HG02642 (cell line): ENCODE results near the gene ZNF593.

Experiments used
- ATAC-seq: cut with Tn5 transposase; IDR thresholded peaks from one replicate; pipeline ENCODE4 v1.9.1; 2021; ENCODE audit warnings: mild to moderate bottlenecking; ENCODE audit not compliant: unreplicated experiment, poor library complexity

The ZNF593 gene

GRCh38 chr1:26164861-26165842, 4.6 kb upstream of the ZNF593 start:
- no peak for ATAC-seq

- no peak for ATAC-seq
Observed at GRCh38 chr1:26166719-26167281, 2.9 kb upstream of the ZNF593 start.

GRCh38 chr1:26168410-26169197, 1.1 kb upstream of the ZNF593 start, which contains the start of gene C1orf232:
C1orf232 (minus strand) TSS chr1:26168963; CDS start chr1:26168499, 464 bp downstream.
- no peak for ATAC-seq

DNA sequence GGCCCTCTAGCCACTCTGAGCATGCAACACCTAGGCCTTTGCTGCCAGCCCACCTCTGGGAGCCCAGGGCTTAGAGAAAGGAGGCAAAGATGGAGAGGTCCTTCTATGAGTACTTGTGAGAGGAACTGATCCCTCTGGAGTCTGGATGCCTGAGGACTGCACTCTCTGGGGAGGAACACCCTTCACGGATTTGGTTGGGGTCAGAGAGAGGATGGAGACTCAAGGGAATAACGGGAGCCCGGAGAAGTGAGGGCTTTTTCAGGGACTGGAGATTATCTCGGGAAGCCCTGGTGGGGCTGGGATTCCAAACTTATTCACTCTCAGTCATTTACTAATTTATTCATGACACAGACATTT, 532 bp upstream of the ZNF593 start:
- no peak for ATAC-seq

DNA sequence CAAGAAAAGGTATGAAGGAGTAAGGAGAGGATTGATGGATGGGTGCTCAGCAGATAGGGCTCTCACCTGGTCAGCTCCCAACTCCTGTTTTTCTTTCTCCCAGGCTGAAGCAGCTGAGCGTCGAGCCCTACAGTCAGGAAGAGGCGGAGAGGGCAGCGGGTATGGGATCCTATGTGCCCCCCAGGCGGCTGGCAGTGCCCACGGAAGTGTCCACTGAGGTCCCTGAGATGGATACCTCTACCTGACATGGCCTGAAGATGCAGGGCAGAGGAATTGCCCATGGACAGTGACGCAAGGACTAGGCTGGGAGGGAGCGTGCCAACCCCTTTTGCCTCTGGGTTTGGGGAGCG, 739 bp downstream of the ZNF593 start:
- ATAC-seq = no peak

DNA sequence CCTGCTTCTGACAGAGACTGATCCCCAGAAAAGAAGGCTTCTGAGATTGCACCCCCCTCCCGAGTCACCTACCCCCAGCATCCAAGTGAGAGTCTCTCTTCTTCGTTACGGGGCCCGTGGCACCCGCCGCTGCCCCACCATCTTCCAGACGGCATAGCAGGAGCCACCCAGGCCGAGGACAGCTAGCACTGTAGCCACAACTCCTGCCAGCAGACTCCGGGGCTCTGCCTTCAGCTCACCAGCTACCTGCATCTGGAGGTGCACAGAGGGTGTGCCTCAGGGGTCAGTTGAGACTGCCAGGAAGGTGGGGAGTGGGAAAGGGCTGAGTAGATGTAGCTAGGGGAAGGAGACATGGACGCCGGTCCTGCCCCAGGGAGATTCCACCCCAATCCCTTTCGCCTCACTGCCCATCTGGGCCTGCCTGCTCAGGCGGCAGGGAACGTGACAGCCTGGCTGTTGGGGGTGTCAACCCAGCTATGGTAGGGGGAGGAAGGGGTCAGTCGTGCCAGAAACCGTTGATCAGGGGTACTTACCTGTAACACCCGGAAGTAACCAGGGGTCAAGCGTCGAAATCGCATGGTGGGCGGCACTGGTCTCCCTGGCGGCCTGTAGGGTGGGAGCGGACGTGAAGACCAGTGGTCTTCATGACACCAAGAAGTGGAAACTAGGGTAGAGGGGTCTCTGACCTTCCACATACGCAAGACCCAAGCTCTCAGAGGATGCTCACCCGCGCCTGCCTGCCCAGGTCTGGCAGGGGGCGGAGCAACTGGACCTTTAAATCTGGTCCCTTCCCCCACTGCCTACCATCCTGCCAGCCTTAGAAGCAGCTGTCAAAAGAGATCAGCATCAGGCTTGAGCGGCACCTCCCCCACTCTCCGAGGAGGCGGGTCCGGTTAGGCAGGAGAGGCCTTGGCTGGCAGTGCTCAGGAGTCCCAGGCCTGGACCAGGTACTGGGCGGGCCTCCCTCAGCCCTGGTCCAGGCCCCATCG, 1.7 kb downstream of the ZNF593 start, which contains the start of gene ZNF593OS:
Gene ZNF593OS (minus strand): TSS at position 749 of the 989 bp plus-strand sequence. CDS start 171 bp downstream, at position 578.
- no peak for ATAC-seq

GRCh38 chr1:26175346-26175745, 5.6 kb downstream of the ZNF593 start:
- no peak for ATAC-seq

DNA sequence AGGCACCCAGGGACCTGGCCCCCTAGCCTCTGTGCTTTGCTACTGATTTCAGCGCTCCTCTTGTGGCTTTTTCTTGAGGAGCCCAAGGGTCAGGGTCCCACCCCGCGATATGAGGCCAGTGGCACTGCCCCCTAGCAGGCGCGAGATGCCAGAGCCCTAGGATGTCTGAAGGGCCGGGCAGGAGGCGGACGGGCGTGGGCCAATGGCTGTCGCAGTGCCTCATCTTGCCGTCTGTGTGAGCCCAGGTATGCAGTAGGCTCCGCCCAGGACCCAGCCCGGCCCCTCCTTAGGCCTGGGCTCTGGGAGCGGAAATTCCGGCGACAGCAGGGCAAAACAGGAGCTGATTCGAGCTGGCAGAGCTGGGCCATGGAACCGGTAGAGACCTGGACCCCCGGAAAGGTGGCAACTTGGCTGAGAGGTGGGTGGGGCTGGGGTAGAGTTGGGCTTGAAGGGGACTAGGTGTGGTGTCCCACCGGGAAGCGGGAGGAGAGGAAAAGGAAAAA, 7.5 kb downstream of the ZNF593 start, which contains the start of gene CNKSR1:
Gene CNKSR1 (plus strand): TSS at position 310 of the 503 bp plus-strand sequence. CDS start 57 bp downstream, at position 367.
- no peak for ATAC-seq

DNA sequence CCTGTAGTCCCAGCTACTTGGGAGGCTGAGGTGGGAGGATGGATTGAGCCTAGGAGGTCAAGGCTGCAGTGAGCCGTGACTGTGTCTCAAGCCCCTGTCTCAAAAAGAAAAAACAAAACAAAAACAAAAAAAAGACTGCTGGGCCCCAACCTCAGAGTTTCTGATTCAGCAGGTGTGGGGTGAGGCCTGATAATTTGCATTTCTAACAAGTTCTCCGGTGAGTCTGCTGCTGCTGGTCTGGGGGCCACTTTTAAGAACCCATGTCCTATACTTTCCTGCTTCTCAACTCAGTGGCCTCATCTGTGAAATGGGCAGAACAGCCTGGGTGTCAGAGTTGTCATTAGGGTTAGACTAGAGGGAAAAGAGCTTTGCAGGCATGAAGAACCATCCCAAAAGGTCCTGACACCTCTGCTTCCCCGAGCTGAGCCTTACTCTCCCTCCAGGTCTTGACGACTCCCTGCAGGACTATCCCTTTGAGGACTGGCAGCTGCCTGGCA, 10.3 kb downstream of the ZNF593 start:
- no peak for ATAC-seq

- ATAC-seq = no peak
Observed at GRCh38 chr1:26181586-26182382, 12.1 kb downstream of the ZNF593 start.

DNA sequence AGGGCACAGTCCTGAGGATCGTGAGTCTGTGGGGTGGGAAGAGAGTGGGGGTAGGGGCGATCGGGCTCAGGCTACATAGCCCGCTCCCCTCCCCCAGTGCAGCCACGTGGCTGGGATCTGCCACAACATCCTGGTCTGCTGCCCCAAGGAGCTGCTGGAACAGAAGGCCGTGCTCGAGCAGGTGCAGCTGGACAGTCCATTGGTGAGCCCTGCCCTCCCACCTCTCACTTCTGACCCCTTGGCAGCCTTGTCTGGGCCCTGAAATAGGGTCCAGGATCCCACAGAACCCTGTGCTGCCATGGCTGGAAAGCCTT, 12.6 kb downstream of the ZNF593 start:
- ATAC-seq = no peak

GRCh38 chr1:26184086-26184485, 14.4 kb downstream of the ZNF593 start:
- ATAC-seq = no peak

GRCh38 chr1:26184883-26185282, 15.2 kb downstream of the ZNF593 start:
- no peak for ATAC-seq

DNA sequence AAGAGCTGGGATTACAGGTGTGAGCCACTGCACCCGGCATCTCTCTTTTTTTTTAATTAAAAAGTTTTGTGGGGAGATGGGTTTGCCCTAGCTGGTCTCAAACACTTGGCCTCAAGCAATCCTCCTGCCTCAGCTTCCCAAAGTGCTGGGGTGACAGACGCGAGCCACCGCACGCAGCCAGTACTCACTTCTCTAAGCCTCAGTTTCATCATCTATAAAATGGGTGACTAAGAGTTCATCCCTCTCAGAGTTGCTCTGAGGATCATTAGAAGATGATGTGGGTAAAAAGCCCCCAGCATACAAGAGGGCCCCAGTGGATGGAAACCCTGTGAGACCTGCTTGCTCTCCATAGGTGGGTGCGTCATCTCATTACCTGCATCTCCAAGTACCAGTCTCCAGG, 18.2 kb downstream of the ZNF593 start:
- no peak for ATAC-seq

GRCh38 chr1:26188477-26188876, 18.8 kb downstream of the ZNF593 start:
- ATAC-seq = no peak

DNA sequence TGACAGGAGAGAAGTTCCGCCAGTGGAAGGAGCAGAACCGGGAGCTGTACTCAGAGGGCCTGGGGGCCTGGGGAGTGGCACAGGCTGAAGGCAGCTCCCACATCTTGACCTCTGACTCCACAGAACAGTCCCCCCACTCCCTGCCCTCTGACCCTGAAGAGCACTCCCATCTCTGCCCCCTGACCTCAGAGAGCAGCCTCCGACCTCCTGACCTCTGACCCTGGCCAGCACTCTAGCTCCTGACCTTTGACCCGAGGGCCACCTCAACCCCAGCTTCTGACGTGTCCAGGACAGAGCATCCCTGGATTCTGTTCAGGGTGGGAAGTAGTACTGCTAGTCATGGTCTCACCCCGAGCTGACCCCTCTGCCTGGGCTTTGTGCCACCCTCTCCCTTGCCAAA, 19.6 kb downstream of the ZNF593 start:
- ATAC-seq = no peak

GRCh38 chr1:26189751-26190275, 20.1 kb downstream of the ZNF593 start:
- ATAC-seq = no peak

DNA sequence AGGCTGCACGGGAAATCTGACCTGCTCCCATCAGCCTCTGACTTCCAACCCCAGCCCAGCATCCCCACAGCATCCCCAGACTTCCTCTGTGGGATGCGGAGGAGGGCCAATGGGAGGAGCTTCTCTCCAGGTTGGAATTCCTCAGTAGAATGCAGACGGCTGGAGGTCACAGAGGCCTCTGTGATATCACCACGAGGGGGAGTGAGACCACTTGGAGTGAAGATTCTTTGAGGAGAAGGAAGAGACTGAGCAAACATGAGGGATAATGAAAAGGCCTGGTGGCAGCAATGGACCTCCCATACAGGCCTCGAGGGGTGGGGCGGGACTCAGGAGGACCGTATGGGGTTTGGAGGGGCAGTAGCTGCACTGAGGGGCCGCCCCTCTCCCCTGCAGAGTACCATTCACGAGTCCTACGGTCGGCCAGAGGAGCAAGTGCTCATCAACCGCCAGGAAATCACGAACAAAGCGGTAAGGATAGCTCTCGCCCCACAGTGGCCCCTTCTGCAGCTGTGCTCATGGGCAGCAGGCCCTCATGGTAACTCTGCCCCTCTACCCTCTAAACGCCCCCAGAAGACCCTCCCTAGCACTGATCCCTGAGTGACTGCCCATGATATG, 20.8 kb downstream of the ZNF593 start, which contains the start of gene CATSPER4:
Gene CATSPER4 (plus strand): TSS at position 230 of the 615 bp plus-strand sequence. CDS start 26 bp downstream, at position 256.
- no peak for ATAC-seq
